ENCODE results near the gene CEP44.
"Not testable (repeated sequence)": the region's sequence is repeated elsewhere in the genome, so short reads cannot be mapped to it uniquely, and the experiment has no call there.

Gene CEP44

GRCh38 chr4:174278467-174278866, 5.2 kb upstream of the CEP44 start:
- DNase-seq = no peak

GRCh38 chr4:174279433-174280155, 4.1 kb upstream of the CEP44 start:
- DNase-seq = no peak

GRCh38 chr4:174281182-174281737, 2.5 kb upstream of the CEP44 start:
- DNase-seq = no peak

- DNase-seq = no peak
Measured at GRCh38 chr4:174281901-174282300, 1.8 kb upstream of the CEP44 start.

DNA sequence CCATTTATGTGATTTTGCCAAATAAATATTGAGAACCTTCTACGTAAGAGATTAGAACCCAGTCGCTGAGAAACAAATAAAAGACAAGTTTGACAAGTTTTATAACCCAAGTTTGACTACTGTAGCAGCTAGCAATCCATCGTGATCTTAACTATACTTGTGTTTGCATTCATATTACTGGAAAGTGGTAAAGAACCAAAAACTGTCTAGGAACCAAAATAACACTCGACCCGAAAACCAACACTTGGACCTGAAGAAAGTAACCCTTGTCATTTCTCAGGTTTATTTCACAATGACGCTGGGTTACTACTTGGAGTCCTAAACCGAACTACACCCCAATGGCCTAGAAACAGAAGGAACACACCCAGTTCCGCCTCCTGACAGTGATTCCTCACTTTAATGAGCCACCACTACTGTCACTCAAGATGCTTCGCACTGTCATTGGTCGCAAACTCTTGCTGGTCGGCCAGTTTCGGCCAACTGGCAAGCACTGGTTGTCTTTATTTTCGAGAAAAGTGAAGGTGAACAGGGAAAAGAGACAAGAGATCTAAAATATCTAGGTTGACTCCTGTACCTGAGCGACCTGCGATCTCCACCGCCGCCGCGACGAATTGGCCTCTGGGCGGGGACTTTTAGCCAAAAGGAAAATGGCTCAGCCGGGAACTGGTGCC, 740 bp upstream of the CEP44 start:
- peak in 55 of 56 donors; percentile 31 to 95 (median 84) for DNase-seq

- DNase-seq = no peak
Measured at GRCh38 chr4:174284487-174284886, 776 bp downstream of the CEP44 start.

- no peak for DNase-seq
Measured at GRCh38 chr4:174286870-174287269, 3.2 kb downstream of the CEP44 start.

DNA sequence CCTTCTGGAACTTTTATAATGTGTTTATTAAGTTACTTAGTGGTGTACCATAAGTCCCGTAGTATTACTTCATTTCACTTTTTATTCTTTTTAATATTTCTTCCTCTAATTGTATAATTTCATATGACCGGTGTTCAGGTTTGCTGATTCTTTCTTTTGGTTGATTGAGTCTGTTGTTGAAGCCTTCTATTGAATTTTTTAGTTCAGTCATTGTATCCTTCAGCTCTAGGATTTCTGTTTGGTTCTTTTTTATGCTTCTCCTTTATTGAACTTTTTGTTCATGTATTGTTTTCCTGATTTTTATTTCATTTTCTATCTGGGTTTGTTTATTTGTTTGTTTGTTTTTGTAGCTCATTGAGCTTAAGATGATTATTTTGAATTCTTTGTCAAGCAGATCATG, 8.8 kb downstream of the CEP44 start:
- DNase-seq = no peak

DNA sequence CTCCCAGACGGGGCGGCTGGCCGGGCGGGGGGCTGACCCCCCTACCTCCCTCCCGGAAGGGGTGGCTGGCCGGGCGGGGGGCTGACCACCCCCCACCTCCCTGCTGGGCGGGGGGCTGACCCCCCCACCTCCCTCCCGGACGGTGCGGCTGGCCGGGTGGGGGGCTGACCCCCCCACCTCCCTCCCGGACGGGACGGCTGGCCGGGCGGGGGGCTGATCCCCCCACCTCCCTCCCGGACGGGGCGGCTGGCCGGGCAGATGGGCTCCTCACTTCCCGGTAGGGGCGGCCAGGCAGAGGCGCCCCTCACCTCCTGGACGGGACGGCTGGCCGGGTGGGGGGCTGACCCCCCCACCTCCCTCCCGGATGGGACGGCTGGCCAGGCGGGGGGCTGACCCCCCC, 10.9 kb downstream of the CEP44 start:
- DNase-seq = not testable (repeated sequence)

DNA sequence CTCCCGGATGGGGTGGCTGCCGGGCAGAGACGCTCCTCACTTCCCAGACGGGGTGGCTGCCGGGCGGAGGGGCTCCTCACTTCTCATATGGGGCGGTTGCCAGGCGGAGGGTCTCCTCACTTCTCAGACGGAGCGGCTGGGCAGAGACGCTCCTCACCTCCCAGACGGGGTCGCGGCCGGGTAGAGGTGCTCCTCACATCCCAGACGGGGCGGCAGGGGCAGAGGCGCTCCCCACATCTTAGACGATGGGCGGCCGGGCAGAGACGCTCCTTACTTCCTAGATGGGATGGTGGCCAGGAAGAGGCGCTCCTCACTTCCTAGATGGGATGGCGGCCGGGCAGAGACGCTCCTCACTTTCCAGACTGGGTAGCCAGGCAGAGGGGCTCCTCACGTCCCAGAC, 11.4 kb downstream of the CEP44 start:
- DNase-seq = not testable (repeated sequence)

GRCh38 chr4:174303687-174304086, 20.0 kb downstream of the CEP44 start:
- no peak for DNase-seq

DNA sequence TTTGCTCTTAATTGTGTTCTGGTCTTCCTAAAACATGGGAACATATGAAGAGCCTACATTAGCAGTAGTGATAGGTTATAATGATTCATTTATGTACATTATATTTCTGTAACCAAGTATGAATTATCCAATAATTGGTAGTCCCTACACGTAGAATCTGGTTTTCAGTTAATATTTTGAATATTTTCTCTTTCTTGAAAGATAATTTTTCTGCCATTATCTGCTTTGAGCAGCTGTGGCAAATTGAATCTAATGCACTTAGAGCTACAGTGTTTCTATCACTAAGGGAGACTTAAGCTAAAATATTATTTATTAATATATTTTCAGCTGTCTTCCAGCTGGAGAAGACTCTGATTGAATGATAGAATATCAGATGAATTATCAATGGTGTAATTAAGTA, 21.0 kb downstream of the CEP44 start:
- no peak for DNase-seq

DNA sequence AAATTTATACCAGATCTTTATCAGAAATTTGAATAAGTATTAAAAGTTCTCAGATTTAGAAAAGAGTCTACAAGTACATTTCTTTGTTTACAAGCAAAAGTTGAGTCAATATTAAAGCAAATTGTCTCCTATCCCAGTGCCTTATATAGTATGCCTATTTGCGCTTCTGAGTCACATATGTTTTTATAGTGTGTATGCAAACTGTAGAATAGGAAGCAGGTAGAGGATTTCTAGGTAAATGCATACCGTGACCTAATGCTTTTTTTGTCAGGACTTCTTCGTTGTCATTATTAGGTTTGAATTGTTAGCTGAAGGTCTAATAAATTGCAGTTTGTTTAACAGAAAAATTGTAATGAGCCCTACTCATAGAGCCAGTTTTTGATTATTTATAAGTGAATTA, 22.2 kb downstream of the CEP44 start:
- DNase-seq = no peak

DNA sequence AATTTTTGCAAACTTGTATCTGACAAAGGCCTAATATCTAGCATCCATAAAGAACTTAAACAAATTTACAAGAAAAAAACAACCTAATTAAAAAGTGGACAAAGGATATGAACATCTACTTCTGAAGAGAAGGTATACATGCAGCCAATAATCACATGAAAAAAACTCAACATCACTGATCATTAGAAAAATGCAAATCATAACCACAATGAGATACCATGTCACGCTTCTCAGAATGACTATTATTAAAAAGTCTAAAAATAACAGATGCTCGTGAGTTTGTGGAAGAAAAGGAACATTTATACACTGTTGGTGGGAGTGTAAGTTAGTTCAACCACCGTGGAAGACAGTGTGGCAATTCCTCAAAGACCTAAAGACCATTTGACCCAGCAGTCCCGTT, 24.0 kb downstream of the CEP44 start:
- DNase-seq = no peak

DNA sequence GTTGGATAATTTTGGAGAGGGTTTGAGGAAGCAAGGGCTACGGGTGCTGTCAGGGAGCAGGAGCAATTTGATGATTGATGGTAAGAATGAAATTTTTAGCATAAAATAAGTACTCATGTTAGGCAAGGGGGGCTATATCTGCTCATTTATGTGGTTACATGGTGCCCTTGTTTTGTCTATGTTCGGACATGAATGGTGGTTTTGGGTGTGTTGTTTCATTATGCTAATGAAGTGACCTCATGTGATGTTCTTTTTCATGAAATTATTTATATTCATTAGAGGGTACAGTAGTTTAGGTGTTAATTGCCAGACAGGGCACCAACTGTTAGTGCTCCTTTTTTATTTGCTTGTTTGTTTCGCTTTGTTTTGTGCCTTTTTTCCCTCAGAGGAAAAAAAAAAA, 29.3 kb downstream of the CEP44 start:
- no peak for DNase-seq

GRCh38 chr4:174314274-174314673, 30.6 kb downstream of the CEP44 start:
- DNase-seq = no peak

GRCh38 chr4:174314770-174315169, 31.1 kb downstream of the CEP44 start:
- DNase-seq = no peak

DNA sequence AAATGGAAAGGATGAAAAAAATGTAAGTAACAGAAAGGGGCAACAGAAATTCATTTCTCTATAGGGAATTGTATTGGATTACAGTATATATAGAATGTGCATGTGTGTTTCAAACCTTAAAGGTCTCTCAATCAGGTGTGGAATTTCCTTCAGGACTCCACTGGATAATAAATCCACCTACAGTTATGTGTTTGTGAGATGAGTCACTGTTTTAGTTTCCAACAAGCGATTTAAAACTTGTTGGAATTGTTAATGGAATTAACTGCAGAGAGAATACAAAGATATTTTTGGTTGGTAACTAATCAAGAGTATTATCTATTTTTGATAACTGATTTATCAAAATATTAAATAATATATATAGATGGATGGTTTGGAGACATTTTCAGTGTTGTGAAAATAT, 32.8 kb downstream of the CEP44 start:
- DNase-seq = no peak

DNA sequence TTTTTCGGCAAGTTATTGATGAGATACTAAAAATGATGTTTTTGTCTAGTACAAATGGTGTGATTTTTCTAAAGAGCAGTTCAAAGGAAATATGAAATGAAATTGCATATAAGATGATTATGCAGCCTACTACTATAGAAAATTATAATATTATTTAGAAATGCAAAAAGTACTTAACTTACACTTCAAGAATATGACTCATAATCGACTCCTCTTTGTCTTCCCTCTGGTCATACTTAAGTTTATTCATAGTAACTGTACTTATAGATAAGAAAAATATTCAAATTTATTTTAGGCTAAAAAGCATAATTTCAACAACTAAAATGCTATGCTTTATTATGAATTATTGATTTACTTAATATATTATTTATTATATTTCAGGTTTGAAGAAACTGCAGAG, 33.2 kb downstream of the CEP44 start:
- DNase-seq = no peak

DNA sequence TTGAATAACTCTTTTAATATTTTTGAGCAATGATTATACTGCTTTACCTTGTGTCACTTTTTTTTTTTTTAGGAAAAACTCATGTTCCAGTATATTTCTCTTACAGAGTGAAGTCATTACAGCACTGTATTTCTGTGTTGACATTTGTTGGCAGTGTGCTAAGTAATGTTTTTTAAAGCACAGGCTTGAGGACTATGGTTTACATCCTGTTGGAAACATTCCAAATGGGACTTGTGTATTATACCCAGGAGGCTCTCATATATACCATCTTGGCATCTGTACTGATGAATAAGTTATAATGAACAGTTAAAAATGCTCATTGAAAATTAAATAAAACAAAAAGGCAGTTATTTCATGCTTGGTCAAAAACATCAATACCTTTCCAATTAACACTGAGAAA, 33.8 kb downstream of the CEP44 start:
- DNase-seq = no peak

- DNase-seq = no peak
Measured at GRCh38 chr4:174318829-174319764, 35.4 kb downstream of the CEP44 start.
